ENCODE data around the gene DENND4A. TPM values are rescaled to one million over a fixed set of nuclear protein-coding genes. Genes with fewer than 3 reads are reported as not detected.
"Not testable (repeated sequence)": the region's sequence is repeated elsewhere in the genome, so short reads cannot be mapped to it uniquely, and the experiment has no call there.

Gene DENND4A
- total and polyA plus RNA-seq, 10 donors = 9.4 to 88.2 (median 57.3) TPM

DNA sequence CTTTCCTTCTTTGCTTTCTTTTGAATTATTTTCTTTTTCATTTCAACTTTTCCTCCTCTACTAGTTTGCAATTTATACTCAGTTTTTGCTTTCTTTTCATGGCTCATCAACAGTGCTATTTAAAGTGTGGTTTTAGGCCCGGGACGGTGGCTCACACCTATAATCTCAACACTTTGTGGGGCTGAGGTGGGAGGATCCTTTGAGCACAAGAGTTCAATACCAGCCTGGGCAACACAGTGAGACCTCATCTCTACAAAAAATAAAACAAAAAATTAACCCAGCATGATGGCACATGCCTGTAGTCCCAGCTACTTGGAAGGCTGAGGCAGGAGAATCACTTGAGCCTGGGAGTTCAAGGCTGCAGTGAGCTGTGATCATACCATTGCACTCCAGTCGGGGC, 20.4 kb upstream of the DENND4A start:
- Histone ChIP-seq H3K27ac (no peak overlapping the region), H3K4me1 (peaks cover 0 to 16% (median 5%) of the 10 kb centered on the region in 6 donors), H3K27me3 (replicated peaks in 1 of 7) (no peaks in the 10 kb centered on the region), H3K9me3 (peaks cover 3 to 20% (median 15%) of the 10 kb centered on the region in 8 donors), H3K36me3 (no peaks in the 10 kb centered on the region), H3K4me3 (no peak overlapping the region)
- DNase-seq = no peak
- intact Hi-C loops (cut with DNase I; ENCODE audit: low total_unique reads) = no loop called here
- WGBS, 5 donors = 48 to 74% (median 56%) methylated on average over 3 of the region's 3 CpGs
- TF ChIP-seq POLR2A (IDR thresholded peaks at IDR 0.05) (no peak), POLR2AphosphoS5 (IDR thresholded peaks at IDR 0.05) (no peak)
- TF ChIP-seq, protein P1, sequence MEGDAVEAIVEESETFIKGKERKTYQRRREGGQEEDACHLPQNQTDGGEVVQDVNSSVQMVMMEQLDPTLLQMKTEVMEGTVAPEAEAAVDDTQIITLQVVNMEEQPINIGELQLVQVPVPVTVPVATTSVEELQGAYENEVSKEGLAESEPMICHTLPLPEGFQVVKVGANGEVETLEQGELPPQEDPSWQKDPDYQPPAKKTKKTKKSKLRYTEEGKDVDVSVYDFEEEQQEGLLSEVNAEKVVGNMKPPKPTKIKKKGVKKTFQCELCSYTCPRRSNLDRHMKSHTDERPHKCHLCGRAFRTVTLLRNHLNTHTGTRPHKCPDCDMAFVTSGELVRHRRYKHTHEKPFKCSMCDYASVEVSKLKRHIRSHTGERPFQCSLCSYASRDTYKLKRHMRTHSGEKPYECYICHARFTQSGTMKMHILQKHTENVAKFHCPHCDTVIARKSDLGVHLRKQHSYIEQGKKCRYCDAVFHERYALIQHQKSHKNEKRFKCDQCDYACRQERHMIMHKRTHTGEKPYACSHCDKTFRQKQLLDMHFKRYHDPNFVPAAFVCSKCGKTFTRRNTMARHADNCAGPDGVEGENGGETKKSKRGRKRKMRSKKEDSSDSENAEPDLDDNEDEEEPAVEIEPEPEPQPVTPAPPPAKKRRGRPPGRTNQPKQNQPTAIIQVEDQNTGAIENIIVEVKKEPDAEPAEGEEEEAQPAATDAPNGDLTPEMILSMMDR (IDR thresholded peaks at IDR 0.05 in 8 of 11, conservative IDR thresholded peaks at IDR 0.05 in 3 of 11) = no peak

DNA sequence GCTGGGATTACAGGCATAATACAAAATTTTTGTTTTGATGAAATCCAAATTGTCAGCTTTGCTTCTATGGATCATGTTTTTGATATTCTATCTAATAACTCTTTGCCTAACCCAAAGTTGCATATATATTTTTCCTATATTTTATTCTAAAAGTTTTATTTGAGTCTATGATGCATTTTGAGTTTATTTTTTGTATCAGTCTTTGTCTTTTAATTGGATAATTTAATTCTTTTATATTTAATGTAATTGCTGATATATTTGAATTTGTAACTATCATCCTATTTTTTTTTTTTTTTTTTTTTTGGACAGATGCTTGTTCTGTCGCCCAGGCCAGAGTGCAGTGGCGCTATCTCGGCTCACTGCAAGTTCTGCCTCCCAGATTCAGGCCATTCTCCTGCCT, 19.7 kb upstream of the DENND4A start:
- 96 to 100% (median 100%) methylated on average over 3 of the region's 3 CpGs for WGBS, 5 donors
- Histone ChIP-seq H3K4me1 (peaks cover 0 to 23% (median 6%) of the 10 kb centered on the region in 6 donors), H3K4me3 (no peak overlapping the region), H3K36me3 (no peaks in the 10 kb centered on the region), H3K9me3 (peaks cover 3 to 20% (median 15%) of the 10 kb centered on the region in 8 donors), H3K27me3 (replicated peaks in 1 of 7) (no peaks in the 10 kb centered on the region), H3K27ac (no peak overlapping the region)
- no peak for DNase-seq
- TF ChIP-seq, protein P1 (IDR thresholded peaks at IDR 0.05 in 8 of 11, conservative IDR thresholded peaks at IDR 0.05 in 3 of 11) = no peak
- TF ChIP-seq POLR2AphosphoS5 (IDR thresholded peaks at IDR 0.05) (no peak), POLR2A (IDR thresholded peaks at IDR 0.05) (no peak)
- intact Hi-C loops (cut with DNase I; ENCODE audit: low total_unique reads) = no loop called here

DNA sequence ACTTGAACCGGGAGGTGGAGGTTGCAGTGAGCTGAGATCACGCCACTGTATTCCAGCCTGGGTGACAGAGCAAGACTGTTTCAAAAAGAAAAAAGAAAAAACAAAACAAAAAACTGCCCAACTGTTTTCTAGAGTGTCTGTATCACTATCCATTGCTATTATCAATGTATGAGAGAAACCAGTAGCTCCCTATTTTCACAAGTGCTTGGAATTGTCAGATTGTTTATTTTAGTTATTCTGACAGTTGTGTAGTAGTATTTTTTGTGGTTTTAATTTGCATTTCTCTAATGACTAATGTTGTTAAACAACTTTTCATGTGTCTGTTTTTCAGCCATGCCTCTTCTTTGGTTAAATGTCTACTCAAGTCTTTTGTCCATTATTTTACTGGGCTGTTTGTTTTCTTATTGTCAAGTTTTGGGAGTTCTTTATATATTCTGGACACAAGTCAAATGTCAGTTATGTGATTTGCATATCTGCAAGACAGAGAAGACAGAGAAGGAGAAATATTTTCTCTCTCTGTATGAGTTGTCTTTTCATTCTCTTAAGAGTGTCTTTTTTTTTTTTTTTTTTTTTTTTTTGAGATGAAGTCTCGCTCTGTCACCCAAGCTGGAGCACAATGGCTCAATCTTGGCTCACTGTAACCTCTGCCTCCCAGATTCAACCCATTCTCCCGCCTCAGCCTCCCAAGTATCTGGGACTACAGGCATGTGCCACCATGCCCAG, 19.1 kb upstream of the DENND4A start:
- peaks cover 0 to 29% (median 12%) of the 10 kb centered on the region in 6 donors for H3K4me1 ChIP-seq
- 90 to 99% (median 94%) methylated on average over 4 of the region's 4 CpGs for WGBS, 5 donors
- DNase-seq; H3K36me3 ChIP-seq; intact Hi-C loops (cut with DNase I; ENCODE audit: low total_unique reads); H3K4me3 ChIP-seq; H3K27me3 ChIP-seq (replicated peaks in 1 of 7); H3K27ac ChIP-seq: not testable (repeated sequence)
- peaks cover 3 to 20% (median 15%) of the 10 kb centered on the region in 8 donors for H3K9me3 ChIP-seq

DNA sequence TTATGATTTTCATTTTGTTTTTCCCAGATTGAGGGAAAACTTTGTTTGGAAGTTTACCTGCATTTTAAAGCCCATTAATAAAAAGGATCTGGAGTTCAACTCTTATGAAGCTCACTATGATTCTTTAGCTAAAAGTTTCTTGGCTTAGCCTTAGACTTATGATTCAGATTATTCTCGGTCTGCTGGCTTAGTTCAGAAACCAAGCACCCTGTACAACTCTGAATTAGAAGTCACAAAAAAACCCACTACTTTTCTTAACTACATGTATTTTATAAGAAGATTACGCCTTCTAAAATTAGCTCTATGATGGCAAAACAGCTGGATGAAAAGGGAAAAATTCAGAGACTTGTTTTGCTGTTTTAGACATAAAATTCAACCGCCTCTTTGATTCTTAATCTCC, 14.3 kb upstream of the DENND4A start:
- H3K27ac ChIP-seq = peak overlapping the region in 5 of 8 donors; percentile 13 to 79 (median 70)
- TF ChIP-seq POLR2AphosphoS5 (IDR thresholded peaks at IDR 0.05) (no peak), POLR2A (IDR thresholded peaks at IDR 0.05) (no peak)
- TF ChIP-seq, protein P1 (IDR thresholded peaks at IDR 0.05 in 8 of 11, conservative IDR thresholded peaks at IDR 0.05 in 3 of 11) = no peak
- intact Hi-C loops (cut with DNase I; ENCODE audit: low total_unique reads) = no loop called here
- no peak for DNase-seq
- H3K27me3 ChIP-seq (replicated peaks in 1 of 7) = no peaks in the 10 kb centered on the region
- H3K4me1 ChIP-seq = peaks cover 0 to 49% (median 24%) of the 10 kb centered on the region in 6 donors
- peaks cover 0 to 7% (median 4%) of the 10 kb centered on the region in 8 donors for H3K9me3 ChIP-seq
- no peaks in the 10 kb centered on the region for H3K36me3 ChIP-seq
- WGBS, 5 donors = 63 to 72% (median 71%) methylated on average over 3 of the region's 3 CpGs
- H3K4me3 ChIP-seq = no peak overlapping the region

Data from spleen (tissue), 11 donors.